ENCODE measurements around the gene SUGP1. TPM values are rescaled to one million over a fixed set of nuclear protein-coding genes. Genes with fewer than 3 reads are reported as not detected.
"Not testable (repeated sequence)": the region's sequence is repeated elsewhere in the genome, so short reads cannot be mapped to it uniquely, and the experiment has no call there.

SUGP1 gene
- total RNA-seq, 2 experiments from 2014 or later, result 34.6 to 61.4 TPM

DNA sequence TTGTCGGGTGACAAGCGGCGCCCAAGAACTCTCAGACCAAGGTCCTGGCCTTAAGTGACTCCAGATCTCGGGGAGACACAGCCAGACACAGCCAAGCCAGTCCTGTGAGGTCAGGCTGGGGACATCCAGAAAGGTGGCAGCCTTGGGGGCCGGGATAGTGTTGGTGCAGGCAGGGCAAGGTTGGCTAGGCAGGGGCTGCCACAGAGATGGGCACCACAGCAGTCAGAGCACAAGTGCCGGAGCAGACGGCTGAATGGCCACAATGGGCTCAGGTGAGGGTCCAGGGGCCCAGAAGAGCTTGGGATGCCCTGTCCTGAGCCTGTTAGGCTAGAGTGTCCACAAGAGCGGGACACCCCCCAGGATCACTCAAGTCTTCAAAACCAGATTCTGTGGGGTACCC, 32.5 kb upstream of the SUGP1 start:
- H2AFZ ChIP-seq (ENCODE audit: low read length), result no peak overlapping the region
- H4K20me1 ChIP-seq (ENCODE audit: insufficient read depth, low read length), result no peaks in the 10 kb centered on the region
- peaks cover 82% of the 10 kb centered on the region for H3K36me3 ChIP-seq (ENCODE audit: insufficient read depth, low read length)
- BruUV-seq (replicated peaks), result no TSS peak
- no peak overlapping the region for H3K4me3 ChIP-seq (ENCODE audit: low read depth, low read length, poor library complexity, severe bottlenecking)
- no peak for TF ChIP-seq EZH2phosphoT487 (IDR thresholded peaks at IDR 0.05; ENCODE audit: borderline replicate concordance, low read depth, low read length)
- TF ChIP-seq, protein P1, sequence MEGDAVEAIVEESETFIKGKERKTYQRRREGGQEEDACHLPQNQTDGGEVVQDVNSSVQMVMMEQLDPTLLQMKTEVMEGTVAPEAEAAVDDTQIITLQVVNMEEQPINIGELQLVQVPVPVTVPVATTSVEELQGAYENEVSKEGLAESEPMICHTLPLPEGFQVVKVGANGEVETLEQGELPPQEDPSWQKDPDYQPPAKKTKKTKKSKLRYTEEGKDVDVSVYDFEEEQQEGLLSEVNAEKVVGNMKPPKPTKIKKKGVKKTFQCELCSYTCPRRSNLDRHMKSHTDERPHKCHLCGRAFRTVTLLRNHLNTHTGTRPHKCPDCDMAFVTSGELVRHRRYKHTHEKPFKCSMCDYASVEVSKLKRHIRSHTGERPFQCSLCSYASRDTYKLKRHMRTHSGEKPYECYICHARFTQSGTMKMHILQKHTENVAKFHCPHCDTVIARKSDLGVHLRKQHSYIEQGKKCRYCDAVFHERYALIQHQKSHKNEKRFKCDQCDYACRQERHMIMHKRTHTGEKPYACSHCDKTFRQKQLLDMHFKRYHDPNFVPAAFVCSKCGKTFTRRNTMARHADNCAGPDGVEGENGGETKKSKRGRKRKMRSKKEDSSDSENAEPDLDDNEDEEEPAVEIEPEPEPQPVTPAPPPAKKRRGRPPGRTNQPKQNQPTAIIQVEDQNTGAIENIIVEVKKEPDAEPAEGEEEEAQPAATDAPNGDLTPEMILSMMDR (conservative IDR thresholded peaks at IDR 0.05; ENCODE audit: low read length), result no peak
- H3K9me3 ChIP-seq (ENCODE audit: low read length), result no peaks in the 10 kb centered on the region
- no peak for DNase-seq (ENCODE audit: low spot score)
- no peaks in the 10 kb centered on the region for H3K79me2 ChIP-seq (ENCODE audit: insufficient read depth, low read depth, low read length)
- H3K4me2 ChIP-seq (ENCODE audit: low read length), result no peak overlapping the region
- H3K9me2 ChIP-seq (ENCODE audit: insufficient read depth, low read length), result no peaks in the 10 kb centered on the region
- ChIA-PET POLR2A (interaction anchor here (0.9 kb wide), 1 partner anchor 12 kb away, joined by 5 read pairs; no protein-coding TSS in a partner anchor), CTCF (ENCODE audit: unreplicated experiment) (no interaction called here)
- no peaks in the 10 kb centered on the region for H3K4me1 ChIP-seq (ENCODE audit: insufficient read depth, low read length, poor library complexity, severe bottlenecking)
- intact Hi-C loops (cut with micrococcal nuclease; ENCODE audit: unreplicated experiment), result no loop called here
- no peak overlapping the region for H3K27ac ChIP-seq (ENCODE audit: low read depth, low read length, poor library complexity, severe bottlenecking)

DNA sequence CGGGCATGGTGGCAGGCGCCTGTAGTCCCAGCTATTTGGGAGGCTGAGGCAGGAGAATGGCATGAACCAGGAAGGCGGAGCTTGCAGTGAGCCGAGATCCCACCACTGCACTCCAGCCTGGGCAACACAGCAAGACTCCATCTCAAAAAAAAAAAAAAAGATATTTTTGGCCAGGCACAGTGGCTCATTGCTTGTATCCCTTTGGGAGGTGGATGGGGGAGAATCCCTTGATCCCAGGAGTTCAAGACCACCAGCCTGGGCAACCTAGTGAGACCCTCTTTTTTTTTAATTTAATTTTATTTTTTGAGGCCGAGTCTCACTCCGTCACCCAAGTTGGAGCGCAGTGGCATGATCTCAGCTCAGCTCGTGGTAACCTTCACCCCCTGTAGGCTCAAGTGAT, 30.4 kb upstream of the SUGP1 start:
- DNase-seq (ENCODE audit: low spot score); intact Hi-C loops (cut with micrococcal nuclease; ENCODE audit: unreplicated experiment); H3K79me2 ChIP-seq (ENCODE audit: insufficient read depth, low read depth, low read length); H3K4me2 ChIP-seq (ENCODE audit: low read length); BruUV-seq (replicated peaks); H4K20me1 ChIP-seq (ENCODE audit: insufficient read depth, low read length); H3K4me3 ChIP-seq (ENCODE audit: low read depth, low read length, poor library complexity, severe bottlenecking); H3K4me1 ChIP-seq (ENCODE audit: insufficient read depth, low read length, poor library complexity, severe bottlenecking); CTCF ChIA-PET (ENCODE audit: unreplicated experiment); H2AFZ ChIP-seq (ENCODE audit: low read length); H3K27ac ChIP-seq (ENCODE audit: low read depth, low read length, poor library complexity, severe bottlenecking); H3K9me2 ChIP-seq (ENCODE audit: insufficient read depth, low read length); H3K9me3 ChIP-seq (ENCODE audit: low read length): not testable (repeated sequence)
- peaks cover 83% of the 10 kb centered on the region for H3K36me3 ChIP-seq (ENCODE audit: insufficient read depth, low read length)
- POLR2A ChIA-PET, result interaction anchor here (0.6 kb wide), 1 partner anchor 25 kb away, joined by 3 read pairs; no protein-coding TSS in a partner anchor

DNA sequence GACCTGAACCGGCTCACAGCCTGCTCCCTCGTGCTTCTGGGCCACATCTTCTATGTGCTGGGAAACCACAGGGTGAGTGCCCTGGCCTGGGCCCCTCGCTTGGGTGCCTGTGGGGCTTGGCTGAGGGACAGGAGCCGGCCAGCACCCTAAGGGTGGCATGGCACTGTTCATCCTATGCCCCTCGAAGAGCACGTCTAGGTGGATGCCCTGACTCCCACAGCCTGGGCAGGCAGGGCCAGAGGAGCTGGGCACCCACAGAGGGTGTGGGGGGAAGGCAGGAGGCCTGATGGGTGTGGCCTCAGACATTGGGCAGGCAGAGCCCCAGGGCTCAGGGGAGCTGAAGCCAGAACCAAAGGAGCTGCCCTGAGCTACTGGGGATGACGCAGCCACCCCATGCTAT, 29.1 kb upstream of the SUGP1 start:
- no peak for DNase-seq (ENCODE audit: low spot score)
- Histone ChIP-seq H3K27ac (ENCODE audit: low read depth, low read length, poor library complexity, severe bottlenecking) (no peak overlapping the region), H3K4me3 (ENCODE audit: low read depth, low read length, poor library complexity, severe bottlenecking) (no peak overlapping the region), H3K36me3 (ENCODE audit: insufficient read depth, low read length) (peaks cover 83% of the 10 kb centered on the region), H3K4me1 (ENCODE audit: insufficient read depth, low read length, poor library complexity, severe bottlenecking) (no peaks in the 10 kb centered on the region), H4K20me1 (ENCODE audit: insufficient read depth, low read length) (no peaks in the 10 kb centered on the region), H3K4me2 (ENCODE audit: low read length) (no peak overlapping the region), H3K79me2 (ENCODE audit: insufficient read depth, low read depth, low read length) (no peaks in the 10 kb centered on the region), H2AFZ (ENCODE audit: low read length) (no peak overlapping the region), H3K9me3 (ENCODE audit: low read length) (no peaks in the 10 kb centered on the region), H3K9me2 (ENCODE audit: insufficient read depth, low read length) (no peaks in the 10 kb centered on the region)
- intact Hi-C loops (cut with micrococcal nuclease; ENCODE audit: unreplicated experiment), result no loop called here
- no peak for TF ChIP-seq EZH2phosphoT487 (IDR thresholded peaks at IDR 0.05; ENCODE audit: borderline replicate concordance, low read depth, low read length)
- TF ChIP-seq, protein P1 (conservative IDR thresholded peaks at IDR 0.05; ENCODE audit: low read length), result no peak
- ChIA-PET POLR2A (no interaction called here), CTCF (ENCODE audit: unreplicated experiment) (no interaction called here)
- BruUV-seq (replicated peaks), result no TSS peak

Data from OCI-LY7 (cell line).